IMR-90 (cell line): ENCODE data around the gene ESM1. TPM values are rescaled to one million over a fixed set of nuclear protein-coding genes. Genes with fewer than 3 reads are reported as not detected.

ENCODE experiments used
- ATAC-seq: fragments of 200-7000 bp; cut with Tn5 transposase; 2 replicates; pipeline ENCODE4 v1.9.1; 2020; ENCODE audit warnings: low read depth, mild to moderate bottlenecking, moderate library complexity
- BruUV-seq: library from RNA; stranded (reverse); fragments of 400-500 nt; replicated peaks from 2 replicates; lab custom pipeline; 2021; lab: Mats Ljungman, UMichigan
- CTCF ChIA-PET: fragments of 300-600 bp; formaldehyde crosslinking; extraction: SDS; loops from one replicate; lab custom pipeline; 2021; ENCODE audit warnings: antibody characterized with exemption; lab: Yijun Ruan, JAX
- POLR2A ChIA-PET: fragments of 300-600 bp; sonication (Branson Sonifier 250); formaldehyde crosslinking; loops from one replicate; lab custom pipeline; 2022; ENCODE audit warnings: antibody characterized with exemption; ENCODE audit not compliant: unreplicated experiment; lab: Charles Lee
- DNase-seq: peaks from one replicate; pipeline ENCODE4 v3.0.0; 2013
- H2AFZ ChIP-seq: replicated peaks from 2 replicates; pipeline ENCODE3; 2013; ENCODE audit warnings: low read length, mild to moderate bottlenecking; ENCODE audit not compliant: poor library complexity
- H2AK5ac ChIP-seq: 2 replicates; pipeline ENCODE4 v1.6.1; 2013; ENCODE audit warnings: low read depth, low read length, inconsistent platforms
- H2AK9ac ChIP-seq: replicated peaks from 2 replicates; pipeline ENCODE3; 2013; ENCODE audit warnings: mild to moderate bottlenecking, low read depth, low read length, moderate library complexity; ENCODE audit not compliant: poor library complexity
- H2BK120ac ChIP-seq: 2 replicates; pipeline ENCODE4 v1.6.1; 2013; ENCODE audit warnings: low read depth, low read length, inconsistent platforms
- H2BK15ac ChIP-seq: 3 replicates; pipeline ENCODE4 v1.6.1; 2013; ENCODE audit warnings: low read depth, low read length, inconsistent platforms
- H2BK20ac ChIP-seq: 2 replicates; pipeline ENCODE4 v1.6.1; 2013; ENCODE audit warnings: low read depth, mild to moderate bottlenecking, inconsistent platforms, low read length, moderate library complexity
- H2BK5ac ChIP-seq: 2 replicates; pipeline ENCODE4 v1.6.1; 2013; ENCODE audit warnings: mild to moderate bottlenecking, low read depth, low read length, inconsistent platforms; ENCODE audit not compliant: poor library complexity, severe bottlenecking
- H3K14ac ChIP-seq: replicated peaks from 2 replicates; pipeline ENCODE4 v1.6.1; 2013; ENCODE audit warnings: low read depth, low read length, inconsistent platforms
- H3K18ac ChIP-seq: 2 replicates; pipeline ENCODE4 v1.6.1; 2013; ENCODE audit warnings: low read depth, low read length, control low read depth
- H3K23ac ChIP-seq: 2 replicates; pipeline ENCODE4 v1.6.1; 2013; ENCODE audit warnings: low read depth, low read length, inconsistent platforms
- H3K27ac ChIP-seq: 2 replicates; pipeline ENCODE4 v1.5.1; 2013; ENCODE audit warnings: mild to moderate bottlenecking, control low read depth, low read length; ENCODE audit not compliant: insufficient read depth
- H3K27me3 ChIP-seq: 2 replicates; pipeline ENCODE4 v1.6.1; 2013; ENCODE audit warnings: low read length; ENCODE audit not compliant: control insufficient read depth, insufficient read depth
- H3K36me3 ChIP-seq: 2 replicates; pipeline ENCODE4 v1.6.1; 2013; ENCODE audit warnings: low read length, mixed read lengths; ENCODE audit not compliant: control insufficient read depth, insufficient read depth
- H3K4ac ChIP-seq: 2 replicates; pipeline ENCODE4 v1.6.1; 2013; ENCODE audit warnings: low read depth, low read length, inconsistent platforms
- H3K4me1 ChIP-seq: 2 replicates; pipeline ENCODE4 v1.6.1; 2013; ENCODE audit warnings: low read length, mixed read lengths; ENCODE audit not compliant: control insufficient read depth, insufficient read depth
- H3K4me2 ChIP-seq: 2 replicates; pipeline ENCODE4 v1.6.1; 2013; ENCODE audit warnings: low read depth, mild to moderate bottlenecking, control low read depth, low read length, moderate library complexity
- H3K4me3 ChIP-seq: 2 replicates; pipeline ENCODE4 v1.5.1; 2013; ENCODE audit warnings: low read depth, mild to moderate bottlenecking, control low read depth, low read length, moderate library complexity; ENCODE audit not compliant: insufficient read depth
- H3K56ac ChIP-seq: 2 replicates; pipeline ENCODE4 v1.6.1; 2013; ENCODE audit warnings: low read length, inconsistent platforms; ENCODE audit not compliant: insufficient read depth; ENCODE audit errors: extremely low read depth
- H3K79me1 ChIP-seq, 2 experiments: 2 replicates each; pipeline ENCODE4 v1.6.1; 2013; ENCODE audit warnings: low read length in 2 of 2, inconsistent platforms in 1 of 2, low read depth in 1 of 2
- H3K9ac ChIP-seq: 2 replicates; pipeline ENCODE4 v1.6.1; 2013; ENCODE audit warnings: low read depth, low read length, control low read depth
- H3K9me1 ChIP-seq: 2 replicates; pipeline ENCODE4 v1.6.1; 2013; ENCODE audit warnings: low read length, inconsistent platforms; ENCODE audit not compliant: insufficient read depth
- H3K9me3 ChIP-seq: 2 replicates; pipeline ENCODE4 v1.6.1; 2013; ENCODE audit warnings: low read length; ENCODE audit not compliant: control insufficient read depth, insufficient read depth
- H4K20me1 ChIP-seq: 2 replicates; pipeline ENCODE4 v1.6.1; 2013; ENCODE audit warnings: low read length, inconsistent platforms; ENCODE audit not compliant: insufficient read depth
- H4K5ac ChIP-seq: 2 replicates; pipeline ENCODE4 v1.6.1; 2013; ENCODE audit warnings: mild to moderate bottlenecking, low read depth, low read length, control low read depth
- H4K8ac ChIP-seq, 2 experiments: 2 replicates each; pipeline ENCODE4 v1.6.1; 2013; ENCODE audit warnings: low read depth in 2 of 2, low read length in 2 of 2, control low read depth in 1 of 2, inconsistent platforms in 1 of 2
- H4K91ac ChIP-seq: 2 replicates; pipeline ENCODE4 v1.6.1; 2013; ENCODE audit warnings: low read depth, low read length, inconsistent platforms; ENCODE audit not compliant: insufficient read depth
- BHLHE40 ChIP-seq: fragments of 150-350 bp; IDR thresholded peaks from 2 replicates; pipeline ENCODE4 v1.6.1; 2016; ENCODE audit warnings: mild to moderate bottlenecking, low read depth, low read length
- CEBPB ChIP-seq: IDR thresholded peaks from 2 replicates; pipeline ENCODE4 v1.6.1; 2012; ENCODE audit warnings: low read depth, low read length, improper control_type of control experiment
- CHD1 ChIP-seq: IDR thresholded peaks from 2 replicates; pipeline ENCODE4 v1.6.1; 2012; ENCODE audit warnings: low read depth, low read length, improper control_type of control experiment
- CTCF ChIP-seq: conservative IDR thresholded peaks from 2 replicates; pipeline ENCODE4 v1.5.1; 2012; ENCODE audit warnings: mild to moderate bottlenecking, low read depth, low read length, improper control_type of control experiment
- FOS ChIP-seq: fragments of 150-350 bp; IDR thresholded peaks from 2 replicates; pipeline ENCODE4 v1.6.1; 2016; ENCODE audit warnings: low read depth, low read length
- MAFK ChIP-seq: IDR thresholded peaks from 2 replicates; pipeline ENCODE4 v1.6.1; 2012; ENCODE audit warnings: low read depth, low read length, improper control_type of control experiment
- MAZ ChIP-seq: IDR thresholded peaks from 2 replicates; pipeline ENCODE4 v1.6.1; 2012; ENCODE audit warnings: low read depth, mild to moderate bottlenecking, low read length, improper control_type of control experiment, moderate library complexity, borderline replicate concordance
- MXI1 ChIP-seq: IDR thresholded peaks from 2 replicates; pipeline ENCODE4 v1.6.1; 2012; ENCODE audit warnings: low read depth, mild to moderate bottlenecking, low read length, moderate library complexity, borderline replicate concordance
- NFE2L2 ChIP-seq: fragments of 150-350 bp; IDR thresholded peaks from 2 replicates; pipeline ENCODE4 v1.6.1; 2016; ENCODE audit warnings: low read depth, mild to moderate bottlenecking, low read length
- POLR2A ChIP-seq: IDR thresholded peaks from 2 replicates; pipeline ENCODE4 v1.6.1; 2012; ENCODE audit warnings: mild to moderate bottlenecking, low read depth, low read length
- RAD21 ChIP-seq: IDR thresholded peaks from 2 replicates; pipeline ENCODE4 v1.6.1; 2012; ENCODE audit warnings: low read length, improper control_type of control experiment
- RCOR1 ChIP-seq: IDR thresholded peaks from 2 replicates; pipeline ENCODE4 v1.6.1; 2012; ENCODE audit warnings: mild to moderate bottlenecking, low read length, improper control_type of control experiment; ENCODE audit not compliant: insufficient replicate concordance
- RFX5 ChIP-seq: IDR thresholded peaks from 2 replicates; pipeline ENCODE4 v1.8.0; 2012; ENCODE audit warnings: low read depth, mild to moderate bottlenecking, low read length, moderate library complexity
- SMC3 ChIP-seq: fragments of 150-350 bp; IDR thresholded peaks from 2 replicates; pipeline ENCODE4 v1.6.1; 2016; ENCODE audit warnings: low read depth, mild to moderate bottlenecking, antibody characterized with exemption, low read length, moderate library complexity
- WGBS, 2 experiments: methylation state at CpG; one replicate each; pipeline versions ENCODE4 v1.1.5 to v1.1.7; 2013; ENCODE audit warnings: missing lambda C conversion rate in 2 of 2; ENCODE audit not compliant: insufficient read length in 1 of 2; ENCODE audit errors: extremely low coverage in 2 of 2; 5-methylcytosine and 5-hydroxymethylcytosine counted together
- dilution Hi-C: fragments of 300-500 bp; cut with HindIII; formaldehyde crosslinking; loops from one replicate; pipeline ENCODE4 v1.14.3; 2018; ENCODE audit warnings: low sequenced_read_pairs; ENCODE audit not compliant: unreplicated experiment
- in situ Hi-C: fragments of 300-500 bp; cut with MboI; formaldehyde crosslinking; loops from 3 replicates; pipeline ENCODE4 v1.14.3; 2019; ENCODE audit warnings: low sequenced_read_pairs, inconsistent platforms, mixed read lengths
- intact Hi-C: fragments of 100-400 bp; cut with micrococcal nuclease; formaldehyde crosslinking; loops from 2 replicates; pipeline ENCODE4 v1.10.0; 2022
- polyA plus RNA-seq, 3 experiments: library from polyadenylated mRNA; depleted of rRNA; stranded (reverse); fragments of >200 nt; gene quantifications; 2 replicates each; pipeline ENCODE4 v1.2.3, GENCODE V29; 2012; ENCODE audit warnings: low replicate concordance in 1 of 3
- total RNA-seq: library from RNA; depleted of rRNA; stranded (reverse); fragments of >200 nt; gene quantifications from 2 replicates; pipeline ENCODE4 v1.2.3, GENCODE V29; 2012
- TF ChIP-seq, protein P1 (sequence below): fragments of 150-350 bp; IDR thresholded peaks from 2 replicates; pipeline ENCODE4 v1.6.1; 2017; ENCODE audit warnings: mild to moderate bottlenecking, antibody characterized with exemption, low read length, low read depth
- TF ChIP-seq, protein P2 (sequence below): fragments of 150-350 bp; IDR thresholded peaks from 2 replicates; pipeline ENCODE4 v1.6.1; 2016; ENCODE audit warnings: low read depth, mild to moderate bottlenecking, low read length, moderate library complexity, borderline replicate concordance

Gene ESM1
- total and polyA plus RNA-seq, 2 of the 4 experiments (the other 2 are of a cell fraction), result 7.1 to 10.2 TPM

- Histone ChIP-seq H3K23ac (no peak overlapping the region), H3K4me3 (no peak overlapping the region), H2AFZ (no peak overlapping the region), H4K20me1 (no peaks in the 10 kb centered on the region), H2BK20ac (no peak overlapping the region), H4K8ac (no peak overlapping the region), H4K91ac (no peak overlapping the region), H3K9ac (no peak overlapping the region), H3K27me3 (no peaks in the 10 kb centered on the region), H2AK5ac (no peak overlapping the region), H3K9me1 (peaks cover 4% of the 10 kb centered on the region), H4K5ac (no peak overlapping the region), H3K27ac (no peak overlapping the region), H3K4me1 (peaks cover 2% of the 10 kb centered on the region; the same call in 1 of the 2 replicates), H3K18ac (no peak overlapping the region), H2BK120ac (no peak overlapping the region), H3K79me1 (no peaks in the 10 kb centered on the region), H3K9me3 (no peaks in the 10 kb centered on the region), H3K14ac (no peak overlapping the region), H3K56ac (no peak overlapping the region), H2AK9ac (no peak overlapping the region), H3K4me2 (peak overlapping the region; percentile 43; the same call in 1 of the 2 replicates), H2BK5ac (no peak overlapping the region), H3K36me3 (no peaks in the 10 kb centered on the region), H3K4ac (no peak overlapping the region), H2BK15ac (no peak overlapping the region)
- CTCF ChIA-PET, result no interaction called here
- intact Hi-C loops, result no loop called here
- ATAC-seq, result peak; percentile 44
- no TSS peak for BruUV-seq
- TF ChIP-seq, protein P1, sequence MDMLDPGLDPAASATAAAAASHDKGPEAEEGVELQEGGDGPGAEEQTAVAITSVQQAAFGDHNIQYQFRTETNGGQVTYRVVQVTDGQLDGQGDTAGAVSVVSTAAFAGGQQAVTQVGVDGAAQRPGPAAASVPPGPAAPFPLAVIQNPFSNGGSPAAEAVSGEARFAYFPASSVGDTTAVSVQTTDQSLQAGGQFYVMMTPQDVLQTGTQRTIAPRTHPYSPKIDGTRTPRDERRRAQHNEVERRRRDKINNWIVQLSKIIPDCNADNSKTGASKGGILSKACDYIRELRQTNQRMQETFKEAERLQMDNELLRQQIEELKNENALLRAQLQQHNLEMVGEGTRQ, result no peak
- TF ChIP-seq CEBPB, result no peak
- TF ChIP-seq BHLHE40, result no peak
- TF ChIP-seq, protein P2, sequence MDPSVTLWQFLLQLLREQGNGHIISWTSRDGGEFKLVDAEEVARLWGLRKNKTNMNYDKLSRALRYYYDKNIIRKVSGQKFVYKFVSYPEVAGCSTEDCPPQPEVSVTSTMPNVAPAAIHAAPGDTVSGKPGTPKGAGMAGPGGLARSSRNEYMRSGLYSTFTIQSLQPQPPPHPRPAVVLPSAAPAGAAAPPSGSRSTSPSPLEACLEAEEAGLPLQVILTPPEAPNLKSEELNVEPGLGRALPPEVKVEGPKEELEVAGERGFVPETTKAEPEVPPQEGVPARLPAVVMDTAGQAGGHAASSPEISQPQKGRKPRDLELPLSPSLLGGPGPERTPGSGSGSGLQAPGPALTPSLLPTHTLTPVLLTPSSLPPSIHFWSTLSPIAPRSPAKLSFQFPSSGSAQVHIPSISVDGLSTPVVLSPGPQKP, result no peak
- TF ChIP-seq SMC3, result no peak
- no peak for TF ChIP-seq CHD1
- no peak for TF ChIP-seq NFE2L2
- TF ChIP-seq CTCF, result no peak
- TF ChIP-seq MAZ, result no peak
- TF ChIP-seq MAFK, result no peak
- TF ChIP-seq FOS, result no peak
- no peak for TF ChIP-seq RFX5
- no peak for TF ChIP-seq RAD21
- no peak for TF ChIP-seq RCOR1
- TF ChIP-seq POLR2A, result no peak
- no peak for TF ChIP-seq MXI1
- dilution Hi-C loops, result no loop called here
- POLR2A ChIA-PET, result no interaction called here
- in situ Hi-C loops, result no loop called here
- peak; percentile 38 for DNase-seq
- no CpG with 5 or more reads among the region's 2 CpGs for WGBS, 2 experiments
Measured at GRCh38 chr5:54993318-54993717, 7.9 kb upstream of the ESM1 start.
